Muscle layer of duodenum (tissue), 2 donors: ENCODE data around the gene ANKRD44.

ENCODE experiments used
- H3K27ac ChIP-seq: one replicate; pipeline ENCODE4 v1.7.0; 2013; ENCODE audit warnings: mild to moderate bottlenecking, low read length
- H3K27me3 ChIP-seq: one replicate; pipeline ENCODE4 v1.7.0; 2013; ENCODE audit warnings: low read depth, mild to moderate bottlenecking, control low read depth, low read length
- H3K36me3 ChIP-seq, 2 donors: one replicate each; pipeline ENCODE4 v1.7.0; 2013; ENCODE audit warnings: low read length in 2 of 2, control low read depth in 1 of 2, mild to moderate bottlenecking in 1 of 2; ENCODE audit not compliant: insufficient read depth in 2 of 2, control insufficient read depth in 1 of 2
- H3K4me1 ChIP-seq, 2 donors: one replicate each; pipeline ENCODE4 v1.7.0; 2013; ENCODE audit warnings: low read length in 2 of 2, mild to moderate bottlenecking in 2 of 2, control low read depth in 1 of 2, moderate library complexity in 1 of 2; ENCODE audit not compliant: insufficient read depth in 2 of 2, control insufficient read depth in 1 of 2
- H3K4me3 ChIP-seq, 2 donors: one replicate each; pipeline ENCODE4 v1.7.0; 2013; ENCODE audit warnings: low read length in 2 of 2, low read depth in 1 of 2, mild to moderate bottlenecking in 1 of 2
- H3K9me3 ChIP-seq, 2 donors: one replicate each; pipeline ENCODE4 v1.7.0; 2013; ENCODE audit warnings: low read length in 2 of 2, control low read depth in 1 of 2, mild to moderate bottlenecking in 1 of 2; ENCODE audit not compliant: control insufficient read depth in 1 of 2
- donor health status: healthy.

Gene ANKRD44

DNA sequence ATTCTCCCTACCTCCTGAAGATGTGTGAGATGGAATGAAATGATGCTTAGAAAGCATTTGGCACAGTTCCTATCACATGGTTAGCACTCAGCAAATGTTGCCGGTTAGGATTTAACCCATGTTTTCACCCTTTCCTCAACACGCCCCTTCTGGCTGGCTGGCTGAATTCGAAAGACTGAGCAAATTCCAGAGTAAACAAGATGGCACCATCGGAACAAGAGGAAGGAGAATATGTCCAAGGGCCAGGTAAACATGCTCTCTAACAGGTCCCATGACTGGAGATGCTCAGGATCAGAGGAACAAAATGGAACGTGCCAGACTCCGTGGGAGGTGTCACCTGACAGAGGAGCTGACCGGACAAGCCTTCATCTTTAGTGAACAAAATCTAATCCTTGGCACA is 145.6 kb downstream of the ANKRD44 start:
- H3K27ac ChIP-seq = no peak overlapping the region

DNA sequence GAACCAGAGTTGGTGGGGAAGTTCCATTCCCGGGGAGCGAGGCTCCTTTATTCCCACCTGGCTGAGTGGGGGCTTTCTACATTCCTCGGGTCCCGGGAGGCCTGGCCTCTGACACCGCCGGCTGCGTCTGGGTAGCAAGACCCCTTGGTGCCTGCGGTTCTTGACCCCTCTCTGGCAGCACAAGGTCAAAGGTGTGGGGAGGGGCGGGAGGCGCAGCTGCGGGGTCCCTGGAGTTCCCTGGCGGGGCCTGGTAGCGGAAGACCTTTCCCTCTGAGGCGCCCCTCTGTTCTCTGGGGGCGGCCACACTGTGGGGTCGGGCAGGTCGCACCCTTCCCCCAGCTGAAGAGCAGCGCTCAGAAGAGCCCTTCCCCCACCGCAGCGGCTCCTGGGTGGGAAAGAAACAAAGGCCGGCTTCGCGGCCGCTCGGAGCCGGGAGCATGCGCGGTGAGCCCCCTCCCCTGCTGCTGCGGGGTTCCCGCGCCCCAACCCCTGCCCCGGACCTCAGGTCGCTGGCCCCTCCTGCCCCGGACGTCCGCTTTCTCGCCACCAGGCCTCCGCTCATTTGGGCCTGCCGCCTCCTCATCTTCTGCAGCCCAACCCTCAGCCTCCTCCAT is 146.3 kb downstream of the ANKRD44 start:
- Histone ChIP-seq H3K36me3 (no peaks in the 10 kb centered on the region), H3K27me3 (no peaks in the 10 kb centered on the region), H3K27ac (no peak overlapping the region), H3K9me3 (no peaks in the 10 kb centered on the region), H3K4me1 (peaks cover 0 to 6% of the 10 kb centered on the region in 2 donors), H3K4me3 (peak overlapping the region in 1 of 2 donors; percentile 56)

More for the DNA sequence above, 145.6 kb downstream of the ANKRD44 start:
- Histone ChIP-seq H3K36me3 (no peaks in the 10 kb centered on the region), H3K4me3 (peak overlapping the region in 1 of 2 donors; percentile 56), H3K27me3 (no peaks in the 10 kb centered on the region), H3K4me1 (peaks cover 0 to 6% of the 10 kb centered on the region in 2 donors), H3K9me3 (no peaks in the 10 kb centered on the region)

- Histone ChIP-seq H3K36me3 (no peaks in the 10 kb centered on the region), H3K27me3 (no peaks in the 10 kb centered on the region), H3K27ac (no peak overlapping the region), H3K9me3 (no peaks in the 10 kb centered on the region), H3K4me1 (peaks cover 0 to 6% of the 10 kb centered on the region in 2 donors), H3K4me3 (peak overlapping the region in 1 of 2 donors; percentile 56)
Measured at GRCh38 chr2:197163712-197164140, 146.9 kb downstream of the ANKRD44 start.

- H3K27ac ChIP-seq = no peak overlapping the region
Measured at GRCh38 chr2:197161774-197162173, 148.8 kb downstream of the ANKRD44 start.

DNA sequence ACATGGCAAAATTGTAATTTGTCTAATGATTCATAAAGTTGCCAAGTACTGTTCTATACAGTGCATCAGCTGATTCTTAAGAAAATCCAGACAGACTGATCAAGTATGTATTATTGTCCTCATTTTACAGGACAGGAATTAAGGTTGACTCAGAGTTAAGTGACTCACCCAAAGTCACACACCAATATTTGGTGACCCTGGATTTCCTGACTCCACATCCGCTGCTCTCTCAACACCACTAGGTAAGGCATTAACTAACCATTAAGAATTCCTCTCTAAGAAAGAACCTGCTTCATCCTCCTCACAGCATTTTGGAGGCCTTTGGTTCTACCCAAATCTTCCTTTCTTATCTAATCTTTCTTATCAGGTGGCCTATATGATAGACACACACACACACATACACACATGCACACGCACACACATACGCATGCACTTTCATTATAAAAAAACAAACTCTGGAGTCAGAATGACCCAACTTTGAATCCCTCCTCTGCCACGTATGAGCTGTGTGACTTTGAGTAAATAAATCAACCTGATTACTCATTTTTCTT is 150.8 kb downstream of the ANKRD44 start:
- Histone ChIP-seq H3K27ac (no peak overlapping the region), H3K9me3 (no peaks in the 10 kb centered on the region)

More at GRCh38 chr2:197161774-197162173, 148.8 kb downstream of the ANKRD44 start:
- no peaks in the 10 kb centered on the region for H3K9me3 ChIP-seq
- no peaks in the 10 kb centered on the region for H3K36me3 ChIP-seq
- H3K4me1 ChIP-seq = peaks cover 0 to 6% of the 10 kb centered on the region in 2 donors
- no peak overlapping the region for H3K4me3 ChIP-seq
- no peaks in the 10 kb centered on the region for H3K27me3 ChIP-seq

GRCh38 chr2:197158591-197159550 is 151.7 kb downstream of the ANKRD44 start:
- Histone ChIP-seq H3K9me3 (no peaks in the 10 kb centered on the region), H3K27ac (no peak overlapping the region), H3K4me3 (no peak overlapping the region), H3K4me1 (no peaks in the 10 kb centered on the region), H3K36me3 (no peaks in the 10 kb centered on the region), H3K27me3 (no peaks in the 10 kb centered on the region)

More for the DNA sequence above, 150.8 kb downstream of the ANKRD44 start:
- H3K4me3 ChIP-seq = no peak overlapping the region
- peaks cover 0 to 2% of the 10 kb centered on the region in 2 donors for H3K4me1 ChIP-seq
- H3K27me3 ChIP-seq = no peaks in the 10 kb centered on the region
- H3K36me3 ChIP-seq = no peaks in the 10 kb centered on the region

GRCh38 chr2:197157879-197158537 is 152.6 kb downstream of the ANKRD44 start:
- Histone ChIP-seq H3K27ac (no peak overlapping the region), H3K9me3 (no peaks in the 10 kb centered on the region), H3K4me3 (no peak overlapping the region), H3K36me3 (no peaks in the 10 kb centered on the region), H3K27me3 (no peaks in the 10 kb centered on the region), H3K4me1 (peaks cover 0 to 3% of the 10 kb centered on the region in 2 donors)

DNA sequence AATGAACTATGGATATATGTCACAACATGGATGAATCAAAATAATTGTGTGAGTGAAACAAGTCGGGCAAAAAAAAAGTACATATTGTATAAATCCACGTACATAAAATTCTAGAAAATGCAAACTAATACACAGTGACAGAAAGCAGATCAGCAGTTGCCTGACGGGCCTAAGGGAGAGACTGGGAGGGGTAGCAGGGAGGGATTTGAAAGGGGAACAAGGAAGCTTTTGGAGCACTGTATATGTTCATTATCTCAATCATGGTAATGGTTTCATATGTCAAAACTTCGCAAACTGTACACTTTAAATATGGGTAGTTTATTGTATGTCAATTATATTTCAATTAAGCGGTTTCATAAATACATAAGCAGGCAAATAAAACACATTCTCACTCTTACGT is 153.8 kb downstream of the ANKRD44 start:
- no peaks in the 10 kb centered on the region for H3K36me3 ChIP-seq
- H3K9me3 ChIP-seq = no peaks in the 10 kb centered on the region
- no peak overlapping the region for H3K27ac ChIP-seq
- no peak overlapping the region for H3K4me3 ChIP-seq
- H3K27me3 ChIP-seq = no peaks in the 10 kb centered on the region
- peaks cover 0 to 6% of the 10 kb centered on the region in 2 donors for H3K4me1 ChIP-seq

GRCh38 chr2:197152451-197153228 is 157.9 kb downstream of the ANKRD44 start:
- Histone ChIP-seq H3K36me3 (no peaks in the 10 kb centered on the region), H3K27ac (no peak overlapping the region), H3K4me3 (no peak overlapping the region), H3K9me3 (no peaks in the 10 kb centered on the region), H3K4me1 (peaks cover 0 to 6% of the 10 kb centered on the region in 2 donors), H3K27me3 (no peaks in the 10 kb centered on the region)

GRCh38 chr2:197149546-197149945 is 161.0 kb downstream of the ANKRD44 start:
- H3K36me3 ChIP-seq = no peaks in the 10 kb centered on the region

More at GRCh38 chr2:197149546-197149945, 161.0 kb downstream of the ANKRD44 start:
- H3K27ac ChIP-seq = no peak overlapping the region
- no peaks in the 10 kb centered on the region for H3K27me3 ChIP-seq
- H3K4me1 ChIP-seq = peaks cover 0 to 6% of the 10 kb centered on the region in 2 donors
- no peaks in the 10 kb centered on the region for H3K9me3 ChIP-seq
- H3K4me3 ChIP-seq = no peak overlapping the region
